ENCODE results near the gene FAM89B. TPM values are rescaled to one million over a fixed set of nuclear protein-coding genes. Genes with fewer than 3 reads are reported as not detected.

The FAM89B gene
- total RNA-seq, 2 experiments from 2014 or later = 12.7 to 16.0 TPM

DNA sequence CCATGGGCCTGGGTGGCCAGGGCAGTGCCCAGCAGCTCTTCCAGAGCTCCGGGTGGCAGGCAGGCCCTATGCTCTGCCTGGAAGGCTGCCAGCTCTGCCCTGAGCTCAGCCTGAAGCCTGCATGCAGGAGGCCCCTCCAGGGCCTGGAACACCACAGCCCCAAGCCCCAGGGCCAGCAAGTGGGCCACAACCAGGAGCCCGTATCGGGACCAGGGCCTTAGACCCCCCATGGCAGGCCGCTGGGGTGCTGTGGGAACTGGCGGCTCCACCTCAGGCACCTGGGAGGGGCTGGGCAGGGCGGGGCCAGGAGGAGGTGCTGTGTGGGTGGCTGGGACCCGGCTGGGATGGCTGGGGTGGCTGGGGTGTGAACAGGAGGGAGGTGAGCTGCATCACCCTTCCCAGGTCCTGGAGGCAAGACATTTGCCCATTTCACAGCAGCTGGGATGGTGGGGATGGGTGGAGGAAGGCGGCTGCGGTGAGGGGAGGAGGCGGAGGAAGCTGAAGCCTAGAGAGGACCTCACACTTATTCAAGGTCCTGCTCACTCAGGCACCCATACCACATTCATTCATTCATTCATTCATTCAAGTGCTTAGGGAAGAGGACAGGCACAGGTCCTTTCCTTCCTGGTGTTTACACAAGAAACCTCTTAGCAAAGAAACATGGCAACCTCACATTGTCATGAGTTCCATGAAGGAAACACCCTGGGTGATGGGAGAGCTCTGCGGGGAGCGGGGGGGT lies 23.4 kb downstream of the FAM89B start, which contains the start of gene KCNK7:
KCNK7 (minus strand) TSS at position 258 of the 739 bp plus-strand sequence; CDS start at position 230, 28 bp downstream.
- Mint-ChIP-seq H3K36me3 (ENCODE audit: low read depth) (peaks cover 5% of the 10 kb centered on the region), H3K27me3 (no peaks in the 10 kb centered on the region), H3K4me3 (no peak within 1 kb of the TSS), H3K27ac (peak within 1 kb of the TSS; percentile 25), H3K4me1 (ENCODE audit: low read depth) (peaks cover 12% of the 10 kb centered on the region), H3K9me3 (no peaks in the 10 kb centered on the region)
- intact Hi-C loops (cut with micrococcal nuclease) = loop anchor here (2.0 kb wide), 1 partner anchor 13 kb away; no protein-coding TSS in a partner anchor
- POLR2A ChIA-PET = interaction anchor here (0.6 to 5.7 kb wide), 9 partner anchors 9 to 464 kb away, joined by 3 to 39 read pairs (median 4); partner anchors contain the start of genes EHBP1L1, MAP3K11 and PCNX3
- CTCF ChIA-PET = interaction anchor here (1.6 to 5.3 kb wide), 5 partner anchors 10 to 56 kb away, joined by 5 to 47 read pairs (median 12); partner anchors contain the start of gene MAP3K11
- TF ChIP-seq, protein P1, sequence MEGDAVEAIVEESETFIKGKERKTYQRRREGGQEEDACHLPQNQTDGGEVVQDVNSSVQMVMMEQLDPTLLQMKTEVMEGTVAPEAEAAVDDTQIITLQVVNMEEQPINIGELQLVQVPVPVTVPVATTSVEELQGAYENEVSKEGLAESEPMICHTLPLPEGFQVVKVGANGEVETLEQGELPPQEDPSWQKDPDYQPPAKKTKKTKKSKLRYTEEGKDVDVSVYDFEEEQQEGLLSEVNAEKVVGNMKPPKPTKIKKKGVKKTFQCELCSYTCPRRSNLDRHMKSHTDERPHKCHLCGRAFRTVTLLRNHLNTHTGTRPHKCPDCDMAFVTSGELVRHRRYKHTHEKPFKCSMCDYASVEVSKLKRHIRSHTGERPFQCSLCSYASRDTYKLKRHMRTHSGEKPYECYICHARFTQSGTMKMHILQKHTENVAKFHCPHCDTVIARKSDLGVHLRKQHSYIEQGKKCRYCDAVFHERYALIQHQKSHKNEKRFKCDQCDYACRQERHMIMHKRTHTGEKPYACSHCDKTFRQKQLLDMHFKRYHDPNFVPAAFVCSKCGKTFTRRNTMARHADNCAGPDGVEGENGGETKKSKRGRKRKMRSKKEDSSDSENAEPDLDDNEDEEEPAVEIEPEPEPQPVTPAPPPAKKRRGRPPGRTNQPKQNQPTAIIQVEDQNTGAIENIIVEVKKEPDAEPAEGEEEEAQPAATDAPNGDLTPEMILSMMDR (IDR thresholded peaks at IDR 0.05) = no peak
- ATAC-seq (peak; percentile 26), DNase-seq (no peak)

DNA sequence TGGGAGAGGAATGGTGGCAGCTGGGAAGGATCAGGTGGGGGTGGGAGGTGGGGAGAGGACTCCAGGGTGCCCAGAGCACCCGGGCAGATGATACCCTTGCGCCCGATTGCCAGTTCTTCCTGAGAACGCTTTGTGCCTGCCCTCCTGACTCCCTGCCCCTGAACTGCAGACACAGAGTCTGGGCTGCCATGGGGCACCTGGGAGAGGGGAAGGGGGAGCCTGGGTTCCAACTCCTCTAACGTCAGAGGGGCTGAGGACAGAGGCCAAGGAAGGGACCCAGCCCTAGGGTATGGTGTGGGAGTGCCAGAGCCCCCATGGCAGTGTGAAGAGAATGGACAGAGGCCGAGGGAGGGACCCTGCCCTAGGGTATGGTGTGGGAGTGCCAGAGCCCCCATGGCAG lies 24.2 kb downstream of the FAM89B start:
- ATAC-seq (no peak), DNase-seq (no peak)
- POLR2A ChIA-PET = interaction anchor here (0.6 to 5.7 kb wide), 5 partner anchors 9 to 463 kb away, joined by 3 to 39 read pairs (median 8); partner anchors contain the start of genes EHBP1L1 and MAP3K11
- TF ChIP-seq, protein P1 (IDR thresholded peaks at IDR 0.05) = no peak
- no peaks in the 10 kb centered on the region for H3K27me3 Mint-ChIP-seq
- CTCF ChIA-PET = interaction anchor here (1.6 to 5.3 kb wide), 4 partner anchors 9 to 56 kb away, joined by 5 to 47 read pairs (median 6); partner anchors contain the start of gene MAP3K11
- H3K36me3 Mint-ChIP-seq (ENCODE audit: low read depth) = peaks cover 5% of the 10 kb centered on the region
- no peaks in the 10 kb centered on the region for H3K9me3 Mint-ChIP-seq
- intact Hi-C loops (cut with micrococcal nuclease) = no loop called here
- H3K27ac Mint-ChIP-seq = no peak overlapping the region
- peaks cover 12% of the 10 kb centered on the region for H3K4me1 Mint-ChIP-seq (ENCODE audit: low read depth)
- H3K4me3 Mint-ChIP-seq = no peak overlapping the region

DNA sequence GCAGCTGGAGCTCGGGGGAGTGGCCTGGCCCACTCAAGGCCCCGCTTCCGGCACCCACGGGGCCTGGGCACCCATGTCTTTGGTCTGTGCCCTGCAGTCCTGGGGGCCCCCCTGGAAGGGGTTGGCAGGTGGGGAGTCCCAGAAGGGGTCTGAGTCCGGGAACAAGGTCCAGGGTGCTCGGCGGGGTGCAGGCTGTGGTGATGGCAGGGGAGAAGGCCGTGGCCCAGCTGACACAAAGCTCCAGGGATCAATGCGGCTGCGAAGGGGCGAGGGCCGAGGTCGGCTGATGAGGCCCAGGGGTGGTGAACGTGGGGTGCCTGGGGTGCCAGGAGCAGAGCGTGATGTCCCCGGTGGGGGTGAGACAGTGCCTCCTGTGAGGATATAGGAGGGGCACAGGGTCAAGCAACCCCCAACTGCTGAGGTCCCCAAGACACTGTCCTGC lies 25.9 kb downstream of the FAM89B start:
- Mint-ChIP-seq H3K27ac (no peak overlapping the region), H3K9me3 (no peaks in the 10 kb centered on the region), H3K36me3 (ENCODE audit: low read depth) (peaks cover 4% of the 10 kb centered on the region), H3K4me3 (no peak overlapping the region), H3K27me3 (no peaks in the 10 kb centered on the region), H3K4me1 (ENCODE audit: low read depth) (peaks cover 12% of the 10 kb centered on the region)
- intact Hi-C loops (cut with micrococcal nuclease) = no loop called here
- TF ChIP-seq, protein P1 (IDR thresholded peaks at IDR 0.05) = no peak
- no peak for DNase-seq
- ChIA-PET CTCF (interaction anchor here (1.3 to 1.7 kb wide), 3 partner anchors 10 to 268 kb away, joined by 3 to 5 read pairs (median 4); partner anchors contain the start of gene FAM89B), POLR2A (interaction anchor here (1.5 kb wide), 1 partner anchor 11 kb away, joined by 4 read pairs; no protein-coding TSS in a partner anchor)
- ATAC-seq = no peak

DNA sequence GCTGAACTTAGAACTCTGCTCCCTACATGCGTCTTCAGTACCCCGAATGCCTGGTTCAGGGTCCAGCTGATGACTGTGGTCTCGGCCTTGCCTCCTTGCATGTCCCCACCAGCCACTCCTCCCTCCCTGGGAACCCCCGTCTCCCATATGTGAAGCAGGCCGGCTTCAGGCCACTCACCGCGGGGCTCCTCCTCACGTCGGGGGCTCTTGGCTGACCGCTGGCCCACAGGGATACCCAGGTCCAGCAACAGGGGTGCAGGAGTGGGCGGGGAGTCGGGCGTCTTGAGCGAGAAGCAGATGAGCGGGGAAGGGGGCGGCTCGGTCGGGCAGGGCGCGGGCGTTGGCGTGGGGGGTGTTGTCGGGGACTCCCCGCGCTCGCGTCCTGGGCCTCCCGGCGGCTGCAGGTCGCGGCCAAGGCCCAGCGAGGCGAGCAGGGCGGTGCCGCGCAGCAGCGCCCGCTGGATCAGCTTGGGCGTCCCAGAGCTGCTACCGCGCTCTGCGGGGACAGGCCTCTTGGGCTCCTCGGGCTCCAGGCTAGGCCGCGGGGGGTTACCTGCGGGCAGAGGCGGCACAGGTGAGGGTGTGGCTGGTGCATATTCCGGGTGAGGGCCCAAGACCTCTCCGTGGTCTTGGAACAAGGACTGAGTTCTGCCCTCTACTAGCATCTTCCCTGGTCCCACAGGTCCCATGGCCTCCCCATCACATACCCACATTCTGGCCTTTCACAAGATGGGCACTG lies 27.0 kb downstream of the FAM89B start:
- Mint-ChIP-seq H3K36me3 (ENCODE audit: low read depth) (peaks cover 5% of the 10 kb centered on the region), H3K27me3 (no peaks in the 10 kb centered on the region), H3K9me3 (no peaks in the 10 kb centered on the region), H3K4me3 (no peak overlapping the region), H3K4me1 (ENCODE audit: low read depth) (peaks cover 12% of the 10 kb centered on the region), H3K27ac (no peak overlapping the region)
- no peak for DNase-seq
- ATAC-seq = no peak
- intact Hi-C loops (cut with micrococcal nuclease) = no loop called here
- CTCF ChIA-PET = no interaction called here
- TF ChIP-seq, protein P1 (IDR thresholded peaks at IDR 0.05) = no peak
- POLR2A ChIA-PET = interaction anchor here (0.6 to 1.5 kb wide), 3 partner anchors 10 to 61 kb away, joined by 3 to 4 read pairs (median 3); partner anchors contain the start of gene FAM89B
